IMR-90 (cell line): Measurements from ENCODE around the gene EMP1. TPM values are rescaled to one million over a fixed set of nuclear protein-coding genes. Genes with fewer than 3 reads are reported as not detected.

Experiments
- ATAC-seq: fragments of 200-7000 bp; cut with Tn5 transposase; 2 replicates; pipeline ENCODE4 v1.9.1; 2020; ENCODE audit warnings: low read depth, mild to moderate bottlenecking, moderate library complexity
- BruUV-seq: library from RNA; stranded (reverse); fragments of 400-500 nt; replicated peaks from 2 replicates; lab custom pipeline; 2021; lab: Mats Ljungman, UMichigan
- CTCF ChIA-PET: fragments of 300-600 bp; formaldehyde crosslinking; extraction: SDS; loops from one replicate; lab custom pipeline; 2021; ENCODE audit warnings: antibody characterized with exemption; lab: Yijun Ruan, JAX
- POLR2A ChIA-PET: fragments of 300-600 bp; sonication (Branson Sonifier 250); formaldehyde crosslinking; loops from one replicate; lab custom pipeline; 2022; ENCODE audit warnings: antibody characterized with exemption; ENCODE audit not compliant: unreplicated experiment; lab: Charles Lee
- DNase-seq: peaks from one replicate; pipeline ENCODE4 v3.0.0; 2013
- H2AFZ ChIP-seq: replicated peaks from 2 replicates; pipeline ENCODE3; 2013; ENCODE audit warnings: low read length, mild to moderate bottlenecking; ENCODE audit not compliant: poor library complexity
- H2AK5ac ChIP-seq: 2 replicates; pipeline ENCODE4 v1.6.1; 2013; ENCODE audit warnings: low read depth, low read length, inconsistent platforms
- H2AK9ac ChIP-seq: replicated peaks from 2 replicates; pipeline ENCODE3; 2013; ENCODE audit warnings: mild to moderate bottlenecking, low read depth, low read length, moderate library complexity; ENCODE audit not compliant: poor library complexity
- H2BK120ac ChIP-seq: 2 replicates; pipeline ENCODE4 v1.6.1; 2013; ENCODE audit warnings: low read depth, low read length, inconsistent platforms
- H2BK15ac ChIP-seq: 3 replicates; pipeline ENCODE4 v1.6.1; 2013; ENCODE audit warnings: low read depth, low read length, inconsistent platforms
- H2BK20ac ChIP-seq: 2 replicates; pipeline ENCODE4 v1.6.1; 2013; ENCODE audit warnings: low read depth, mild to moderate bottlenecking, inconsistent platforms, low read length, moderate library complexity
- H2BK5ac ChIP-seq: 2 replicates; pipeline ENCODE4 v1.6.1; 2013; ENCODE audit warnings: mild to moderate bottlenecking, low read depth, low read length, inconsistent platforms; ENCODE audit not compliant: poor library complexity, severe bottlenecking
- H3K14ac ChIP-seq: replicated peaks from 2 replicates; pipeline ENCODE4 v1.6.1; 2013; ENCODE audit warnings: low read depth, low read length, inconsistent platforms
- H3K18ac ChIP-seq: 2 replicates; pipeline ENCODE4 v1.6.1; 2013; ENCODE audit warnings: low read depth, low read length, control low read depth
- H3K23ac ChIP-seq: 2 replicates; pipeline ENCODE4 v1.6.1; 2013; ENCODE audit warnings: low read depth, low read length, inconsistent platforms
- H3K27ac ChIP-seq: 2 replicates; pipeline ENCODE4 v1.5.1; 2013; ENCODE audit warnings: mild to moderate bottlenecking, control low read depth, low read length; ENCODE audit not compliant: insufficient read depth
- H3K27me3 ChIP-seq: 2 replicates; pipeline ENCODE4 v1.6.1; 2013; ENCODE audit warnings: low read length; ENCODE audit not compliant: control insufficient read depth, insufficient read depth
- H3K36me3 ChIP-seq: 2 replicates; pipeline ENCODE4 v1.6.1; 2013; ENCODE audit warnings: low read length, mixed read lengths; ENCODE audit not compliant: control insufficient read depth, insufficient read depth
- H3K4ac ChIP-seq: 2 replicates; pipeline ENCODE4 v1.6.1; 2013; ENCODE audit warnings: low read depth, low read length, inconsistent platforms
- H3K4me1 ChIP-seq: 2 replicates; pipeline ENCODE4 v1.6.1; 2013; ENCODE audit warnings: low read length, mixed read lengths; ENCODE audit not compliant: control insufficient read depth, insufficient read depth
- H3K4me2 ChIP-seq: 2 replicates; pipeline ENCODE4 v1.6.1; 2013; ENCODE audit warnings: low read depth, mild to moderate bottlenecking, control low read depth, low read length, moderate library complexity
- H3K4me3 ChIP-seq: 2 replicates; pipeline ENCODE4 v1.5.1; 2013; ENCODE audit warnings: low read depth, mild to moderate bottlenecking, control low read depth, low read length, moderate library complexity; ENCODE audit not compliant: insufficient read depth
- H3K56ac ChIP-seq: 2 replicates; pipeline ENCODE4 v1.6.1; 2013; ENCODE audit warnings: low read length, inconsistent platforms; ENCODE audit not compliant: insufficient read depth; ENCODE audit errors: extremely low read depth
- H3K79me1 ChIP-seq, 2 experiments: 2 replicates each; pipeline ENCODE4 v1.6.1; 2013; ENCODE audit warnings: low read length in 2 of 2, inconsistent platforms in 1 of 2, low read depth in 1 of 2
- H3K9ac ChIP-seq: 2 replicates; pipeline ENCODE4 v1.6.1; 2013; ENCODE audit warnings: low read depth, low read length, control low read depth
- H3K9me1 ChIP-seq: 2 replicates; pipeline ENCODE4 v1.6.1; 2013; ENCODE audit warnings: low read length, inconsistent platforms; ENCODE audit not compliant: insufficient read depth
- H3K9me3 ChIP-seq: 2 replicates; pipeline ENCODE4 v1.6.1; 2013; ENCODE audit warnings: low read length; ENCODE audit not compliant: control insufficient read depth, insufficient read depth
- H4K20me1 ChIP-seq: 2 replicates; pipeline ENCODE4 v1.6.1; 2013; ENCODE audit warnings: low read length, inconsistent platforms; ENCODE audit not compliant: insufficient read depth
- H4K5ac ChIP-seq: 2 replicates; pipeline ENCODE4 v1.6.1; 2013; ENCODE audit warnings: mild to moderate bottlenecking, low read depth, low read length, control low read depth
- H4K8ac ChIP-seq, 2 experiments: 2 replicates each; pipeline ENCODE4 v1.6.1; 2013; ENCODE audit warnings: low read depth in 2 of 2, low read length in 2 of 2, control low read depth in 1 of 2, inconsistent platforms in 1 of 2
- H4K91ac ChIP-seq: 2 replicates; pipeline ENCODE4 v1.6.1; 2013; ENCODE audit warnings: low read depth, low read length, inconsistent platforms; ENCODE audit not compliant: insufficient read depth
- BHLHE40 ChIP-seq: fragments of 150-350 bp; IDR thresholded peaks from 2 replicates; pipeline ENCODE4 v1.6.1; 2016; ENCODE audit warnings: mild to moderate bottlenecking, low read depth, low read length
- CEBPB ChIP-seq: IDR thresholded peaks from 2 replicates; pipeline ENCODE4 v1.6.1; 2012; ENCODE audit warnings: low read depth, low read length, improper control_type of control experiment
- CTCF ChIP-seq: conservative IDR thresholded peaks from 2 replicates; pipeline ENCODE4 v1.5.1; 2012; ENCODE audit warnings: mild to moderate bottlenecking, low read depth, low read length, improper control_type of control experiment
- FOS ChIP-seq: fragments of 150-350 bp; IDR thresholded peaks from 2 replicates; pipeline ENCODE4 v1.6.1; 2016; ENCODE audit warnings: low read depth, low read length
- MAFK ChIP-seq: IDR thresholded peaks from 2 replicates; pipeline ENCODE4 v1.6.1; 2012; ENCODE audit warnings: low read depth, low read length, improper control_type of control experiment
- NFE2L2 ChIP-seq: fragments of 150-350 bp; IDR thresholded peaks from 2 replicates; pipeline ENCODE4 v1.6.1; 2016; ENCODE audit warnings: low read depth, mild to moderate bottlenecking, low read length
- POLR2A ChIP-seq: IDR thresholded peaks from 2 replicates; pipeline ENCODE4 v1.6.1; 2012; ENCODE audit warnings: mild to moderate bottlenecking, low read depth, low read length
- RAD21 ChIP-seq: IDR thresholded peaks from 2 replicates; pipeline ENCODE4 v1.6.1; 2012; ENCODE audit warnings: low read length, improper control_type of control experiment
- RCOR1 ChIP-seq: IDR thresholded peaks from 2 replicates; pipeline ENCODE4 v1.6.1; 2012; ENCODE audit warnings: mild to moderate bottlenecking, low read length, improper control_type of control experiment; ENCODE audit not compliant: insufficient replicate concordance
- RFX5 ChIP-seq: IDR thresholded peaks from 2 replicates; pipeline ENCODE4 v1.8.0; 2012; ENCODE audit warnings: low read depth, mild to moderate bottlenecking, low read length, moderate library complexity
- SMC3 ChIP-seq: fragments of 150-350 bp; IDR thresholded peaks from 2 replicates; pipeline ENCODE4 v1.6.1; 2016; ENCODE audit warnings: low read depth, mild to moderate bottlenecking, antibody characterized with exemption, low read length, moderate library complexity
- USF2 ChIP-seq: fragments of 150-350 bp; IDR thresholded peaks from 2 replicates; pipeline ENCODE4 v1.6.1; 2017; ENCODE audit warnings: mild to moderate bottlenecking, antibody characterized with exemption, low read length, low read depth
- WGBS, 2 experiments: methylation state at CpG; one replicate each; pipeline versions ENCODE4 v1.1.5 to v1.1.7; 2013; ENCODE audit warnings: missing lambda C conversion rate in 2 of 2; ENCODE audit not compliant: insufficient read length in 1 of 2; ENCODE audit errors: extremely low coverage in 2 of 2; 5-methylcytosine and 5-hydroxymethylcytosine counted together
- dilution Hi-C: fragments of 300-500 bp; cut with HindIII; formaldehyde crosslinking; loops from one replicate; pipeline ENCODE4 v1.14.3; 2018; ENCODE audit warnings: low sequenced_read_pairs; ENCODE audit not compliant: unreplicated experiment
- in situ Hi-C: fragments of 300-500 bp; cut with MboI; formaldehyde crosslinking; loops from 3 replicates; pipeline ENCODE4 v1.14.3; 2019; ENCODE audit warnings: low sequenced_read_pairs, inconsistent platforms, mixed read lengths
- intact Hi-C: fragments of 100-400 bp; cut with micrococcal nuclease; formaldehyde crosslinking; loops from 2 replicates; pipeline ENCODE4 v1.10.0; 2022
- polyA plus RNA-seq, 3 experiments: library from polyadenylated mRNA; depleted of rRNA; stranded (reverse); fragments of >200 nt; gene quantifications; 2 replicates each; pipeline ENCODE4 v1.2.3, GENCODE V29; 2012; ENCODE audit warnings: low replicate concordance in 1 of 3
- total RNA-seq: library from RNA; depleted of rRNA; stranded (reverse); fragments of >200 nt; gene quantifications from 2 replicates; pipeline ENCODE4 v1.2.3, GENCODE V29; 2012
- TF ChIP-seq, protein P1 (sequence below): fragments of 150-350 bp; IDR thresholded peaks from 2 replicates; pipeline ENCODE4 v1.6.1; 2016; ENCODE audit warnings: low read depth, mild to moderate bottlenecking, low read length, moderate library complexity, borderline replicate concordance

Gene EMP1
- total and polyA plus RNA-seq, 2 of the 4 experiments (the other 2 are of a cell fraction) = 137 to 201 TPM

DNA sequence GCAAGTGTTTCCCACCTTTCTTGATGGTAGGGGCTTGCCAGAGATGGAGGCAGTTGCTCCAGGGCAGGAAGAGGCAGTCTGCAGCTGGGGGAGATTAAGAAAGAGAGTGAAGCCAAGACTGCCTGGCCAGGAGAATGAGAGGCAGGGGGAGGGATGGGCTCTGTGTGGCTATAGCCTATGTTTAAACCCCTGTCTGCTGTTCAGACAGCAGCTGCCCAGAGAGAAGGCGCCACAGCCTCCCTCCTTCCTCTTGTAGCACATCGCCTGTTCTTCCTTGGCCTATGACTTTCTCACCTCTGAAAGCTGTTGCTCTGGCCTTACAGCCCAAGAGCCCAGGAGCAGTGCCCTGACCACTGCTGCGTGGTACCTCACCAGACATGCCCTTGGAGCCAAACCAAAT lies 61.7 kb downstream of the EMP1 start:
- Histone ChIP-seq H3K56ac (no peak overlapping the region), H3K18ac (no peak overlapping the region), H2BK20ac (no peak overlapping the region), H2BK120ac (no peak overlapping the region), H3K4me3 (no peak overlapping the region), H3K9me3 (no peaks in the 10 kb centered on the region), H3K4me1 (peaks cover 5% of the 10 kb centered on the region; the same call in 1 of the 2 replicates), H2BK5ac (no peak overlapping the region), H3K4me2 (no peak overlapping the region), H2AK9ac (no peak overlapping the region), H4K91ac (no peak overlapping the region), H2AFZ (no peak overlapping the region), H2AK5ac (no peak overlapping the region), H3K9ac (no peak overlapping the region), H2BK15ac (no peak overlapping the region), H3K27me3 (0 out of 2 replicates have a peak, but pooled peaks cover 2% of the 10 kb centered on the region), H4K5ac (no peak overlapping the region), H3K36me3 (no peaks in the 10 kb centered on the region), H3K27ac (no peak overlapping the region), H3K79me1 (no peaks in the 10 kb centered on the region), H3K4ac (no peak overlapping the region), H4K8ac (no peak overlapping the region), H3K23ac (no peak overlapping the region), H4K20me1 (no peaks in the 10 kb centered on the region), H3K14ac (no peak overlapping the region), H3K9me1 (no peaks in the 10 kb centered on the region)
- no peak for TF ChIP-seq USF2
- no peak for TF ChIP-seq CTCF
- TF ChIP-seq RCOR1 = no peak
- TF ChIP-seq NFE2L2 = no peak
- no peak for TF ChIP-seq BHLHE40
- no peak for TF ChIP-seq SMC3
- TF ChIP-seq RAD21 = no peak
- no peak for TF ChIP-seq POLR2A
- TF ChIP-seq FOS = no peak
- TF ChIP-seq MAFK = no peak
- no peak for TF ChIP-seq RFX5
- TF ChIP-seq CEBPB = no peak
- TF ChIP-seq, protein P1, sequence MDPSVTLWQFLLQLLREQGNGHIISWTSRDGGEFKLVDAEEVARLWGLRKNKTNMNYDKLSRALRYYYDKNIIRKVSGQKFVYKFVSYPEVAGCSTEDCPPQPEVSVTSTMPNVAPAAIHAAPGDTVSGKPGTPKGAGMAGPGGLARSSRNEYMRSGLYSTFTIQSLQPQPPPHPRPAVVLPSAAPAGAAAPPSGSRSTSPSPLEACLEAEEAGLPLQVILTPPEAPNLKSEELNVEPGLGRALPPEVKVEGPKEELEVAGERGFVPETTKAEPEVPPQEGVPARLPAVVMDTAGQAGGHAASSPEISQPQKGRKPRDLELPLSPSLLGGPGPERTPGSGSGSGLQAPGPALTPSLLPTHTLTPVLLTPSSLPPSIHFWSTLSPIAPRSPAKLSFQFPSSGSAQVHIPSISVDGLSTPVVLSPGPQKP = no peak
- intact Hi-C loops (no loop called here), dilution Hi-C loops (no loop called here), in situ Hi-C loops (no loop called here)
- CTCF ChIA-PET = no interaction called here
- no TSS peak for BruUV-seq
- POLR2A ChIA-PET = no interaction called here
- 58% methylated on average over 3 of the region's 3 CpGs; no CpG with 5 or more reads in 1 of the 2 experiments for WGBS, 2 experiments
- no peak for ATAC-seq
- DNase-seq = no peak
